OCI-LY7 (cell line): ENCODE data around the gene CPXM1. TPM values are rescaled to one million over a fixed set of nuclear protein-coding genes. Genes with fewer than 3 reads are reported as not detected.

ENCODE experiments used
- BruUV-seq: library from RNA; stranded (reverse); fragments of 400-500 nt; replicated peaks from 2 replicates; lab custom pipeline; 2021; lab: Mats Ljungman, UMichigan
- CTCF ChIA-PET: fragments of 300-600 bp; sonication (Branson Sonifier 250); formaldehyde crosslinking; loops from one replicate; lab custom pipeline; 2022; ENCODE audit warnings: antibody characterized with exemption; ENCODE audit not compliant: unreplicated experiment; lab: Charles Lee
- POLR2A ChIA-PET: fragments of 300-600 bp; sonication (Branson Sonifier 250); formaldehyde crosslinking; loops from one replicate; lab custom pipeline; 2022; ENCODE audit warnings: antibody characterized with exemption; lab: Charles Lee
- DNase-seq: peaks from one replicate; pipeline ENCODE4 v3.0.0-alpha.2; 2015; ENCODE audit warnings: low spot score
- H2AFZ ChIP-seq: fragments of 200-600 bp; sonication (generic), shearing (Covaris generic); 2 replicates; pipeline ENCODE4 v1.6.1; 2014; ENCODE audit warnings: mild to moderate bottlenecking, antibody characterized with exemption, low read length, moderate library complexity
- H3K27ac ChIP-seq: fragments of 200-600 bp; sonication (generic); 2 replicates; pipeline ENCODE4 v1.5.1; 2014; ENCODE audit warnings: mixed run types, low read depth, mild to moderate bottlenecking, moderate library complexity, low read length, inconsistent platforms; ENCODE audit not compliant: poor library complexity, severe bottlenecking
- H3K36me3 ChIP-seq: fragments of 200-600 bp; sonication (generic); 2 replicates; pipeline ENCODE4 v1.6.1; 2014; ENCODE audit warnings: mild to moderate bottlenecking, antibody characterized with exemption, low read length, moderate library complexity, mixed read lengths; ENCODE audit not compliant: insufficient read depth
- H3K4me1 ChIP-seq: fragments of 200-600 bp; sonication (generic); 2 replicates; pipeline ENCODE4 v1.5.1; 2014; ENCODE audit warnings: mild to moderate bottlenecking, low read length; ENCODE audit not compliant: insufficient read depth, poor library complexity, severe bottlenecking
- H3K4me2 ChIP-seq: fragments of 200-600 bp; sonication (generic); 2 replicates; pipeline ENCODE4 v1.6.1; 2014; ENCODE audit warnings: mild to moderate bottlenecking, low read length
- H3K4me3 ChIP-seq: fragments of 200-600 bp; sonication (generic); 2 replicates; pipeline ENCODE4 v1.5.1; 2014; ENCODE audit warnings: mild to moderate bottlenecking, low read depth, low read length; ENCODE audit not compliant: poor library complexity, severe bottlenecking
- H3K79me2 ChIP-seq: fragments of 200-600 bp; sonication (generic); 2 replicates; pipeline ENCODE4 v1.6.1; 2016; ENCODE audit warnings: low read depth, mild to moderate bottlenecking, low read length, moderate library complexity, mixed read lengths; ENCODE audit not compliant: insufficient read depth
- H3K9me2 ChIP-seq: fragments of 200-600 bp; sonication (generic); 2 replicates; pipeline ENCODE4 v1.6.1; 2016; ENCODE audit warnings: mild to moderate bottlenecking, low read length, mixed read lengths; ENCODE audit not compliant: insufficient read depth
- H3K9me3 ChIP-seq: fragments of 200-600 bp; sonication (generic); 2 replicates; pipeline ENCODE4 v1.6.1; 2014; ENCODE audit warnings: mild to moderate bottlenecking, mixed run types, low read length, mixed read lengths
- H4K20me1 ChIP-seq: fragments of 200-600 bp; sonication (generic); 2 replicates; pipeline ENCODE4 v1.6.1; 2014; ENCODE audit warnings: mild to moderate bottlenecking, antibody characterized with exemption, low read length, moderate library complexity, mixed read lengths; ENCODE audit not compliant: insufficient read depth
- EZH2phosphoT487 ChIP-seq: fragments of 200-600 bp; sonication (generic); IDR thresholded peaks from 2 replicates; pipeline ENCODE4 v1.6.1; 2018; ENCODE audit warnings: low read depth, borderline replicate concordance, mild to moderate bottlenecking, mixed run types, antibody characterized with exemption, low read length, moderate library complexity, mixed read lengths
- intact Hi-C: fragments of 100-400 bp; cut with micrococcal nuclease; formaldehyde crosslinking; loops from one replicate; pipeline ENCODE4 v1.10.0; 2022; ENCODE audit not compliant: unreplicated experiment
- total RNA-seq, 2 experiments: library from RNA; depleted of rRNA in 1 of 2; stranded (reverse); fragments of >200 nt in 1 of 2; shearing (Covaris generic) in 1 of 2; gene quantifications; 2 replicates each; pipeline ENCODE4 v1.2.3, GENCODE V29; 2014 to 2022
- TF ChIP-seq, protein P1 (sequence below): fragments of 200-600 bp; sonication (generic); conservative IDR thresholded peaks from 2 replicates; pipeline ENCODE4 v1.5.1; 2014; ENCODE audit warnings: mild to moderate bottlenecking, antibody characterized with exemption, low read length, moderate library complexity, mixed read lengths

Gene CPXM1
- total RNA-seq, 2 experiments from 2014 or later, result not detected

DNA sequence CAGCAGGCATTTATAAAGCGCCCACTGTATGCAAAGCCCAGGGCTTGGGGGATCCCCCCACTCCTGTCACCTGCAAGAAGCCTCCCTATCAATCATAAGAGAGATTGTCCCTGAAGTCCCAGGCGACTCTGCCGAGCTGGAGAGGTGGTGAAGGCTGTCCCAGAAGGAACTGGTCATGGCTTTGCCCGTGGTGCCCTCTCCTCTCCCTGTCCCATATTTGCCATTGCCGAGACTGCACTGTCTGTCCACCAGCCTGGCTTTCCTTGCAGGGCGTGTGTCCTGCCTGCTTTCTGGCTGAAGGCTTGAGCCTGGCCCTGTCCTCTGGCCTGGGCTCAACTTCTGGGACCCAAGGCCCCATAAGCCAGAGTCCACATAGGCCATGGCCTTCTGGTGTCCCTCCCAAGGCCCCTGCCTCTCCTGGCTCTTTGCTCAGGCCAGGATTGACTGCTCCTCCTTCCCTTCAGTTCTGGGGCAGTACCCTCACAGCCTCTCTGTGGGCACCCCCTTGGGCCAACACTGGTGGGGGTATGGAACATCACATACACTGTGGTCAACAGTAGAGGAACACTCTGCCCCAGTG is 46.9 kb downstream of the CPXM1 start:
- Histone ChIP-seq H4K20me1 (no peaks in the 10 kb centered on the region), H3K4me1 (no peaks in the 10 kb centered on the region), H3K27ac (no peak overlapping the region), H3K36me3 (no peaks in the 10 kb centered on the region), H3K9me2 (no peaks in the 10 kb centered on the region), H3K4me3 (no peak overlapping the region), H3K4me2 (no peak overlapping the region), H3K9me3 (no peaks in the 10 kb centered on the region), H2AFZ (no peak overlapping the region), H3K79me2 (no peaks in the 10 kb centered on the region)
- ChIA-PET CTCF (no interaction called here), POLR2A (no interaction called here)
- TF ChIP-seq EZH2phosphoT487, result no peak
- TF ChIP-seq, protein P1, sequence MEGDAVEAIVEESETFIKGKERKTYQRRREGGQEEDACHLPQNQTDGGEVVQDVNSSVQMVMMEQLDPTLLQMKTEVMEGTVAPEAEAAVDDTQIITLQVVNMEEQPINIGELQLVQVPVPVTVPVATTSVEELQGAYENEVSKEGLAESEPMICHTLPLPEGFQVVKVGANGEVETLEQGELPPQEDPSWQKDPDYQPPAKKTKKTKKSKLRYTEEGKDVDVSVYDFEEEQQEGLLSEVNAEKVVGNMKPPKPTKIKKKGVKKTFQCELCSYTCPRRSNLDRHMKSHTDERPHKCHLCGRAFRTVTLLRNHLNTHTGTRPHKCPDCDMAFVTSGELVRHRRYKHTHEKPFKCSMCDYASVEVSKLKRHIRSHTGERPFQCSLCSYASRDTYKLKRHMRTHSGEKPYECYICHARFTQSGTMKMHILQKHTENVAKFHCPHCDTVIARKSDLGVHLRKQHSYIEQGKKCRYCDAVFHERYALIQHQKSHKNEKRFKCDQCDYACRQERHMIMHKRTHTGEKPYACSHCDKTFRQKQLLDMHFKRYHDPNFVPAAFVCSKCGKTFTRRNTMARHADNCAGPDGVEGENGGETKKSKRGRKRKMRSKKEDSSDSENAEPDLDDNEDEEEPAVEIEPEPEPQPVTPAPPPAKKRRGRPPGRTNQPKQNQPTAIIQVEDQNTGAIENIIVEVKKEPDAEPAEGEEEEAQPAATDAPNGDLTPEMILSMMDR, result no peak
- DNase-seq, result no peak
- intact Hi-C loops, result no loop called here
- BruUV-seq, result no TSS peak

GRCh38 chr20:2752567-2753460 is 47.6 kb downstream of the CPXM1 start:
- ChIA-PET POLR2A (no interaction called here), CTCF (no interaction called here)
- no peak overlapping the region for H3K27ac ChIP-seq
- no TSS peak for BruUV-seq
- no peaks in the 10 kb centered on the region for H3K36me3 ChIP-seq
- peak overlapping the region; percentile 52; the same call in 1 of the 2 replicates for H3K4me2 ChIP-seq
- no peak overlapping the region for H2AFZ ChIP-seq
- H3K4me1 ChIP-seq, result no peaks in the 10 kb centered on the region
- no peak for DNase-seq
- TF ChIP-seq, protein P1, result peak; percentile 68
- no peak for TF ChIP-seq EZH2phosphoT487
- H3K9me2 ChIP-seq, result no peaks in the 10 kb centered on the region
- no peaks in the 10 kb centered on the region for H3K79me2 ChIP-seq
- no peak overlapping the region for H3K4me3 ChIP-seq
- H3K9me3 ChIP-seq, result no peaks in the 10 kb centered on the region
- no peaks in the 10 kb centered on the region for H4K20me1 ChIP-seq
- intact Hi-C loops, result no loop called here
